ENCODE results near the gene CT47A1. TPM values are rescaled to one million over a fixed set of nuclear protein-coding genes. Genes with fewer than 3 reads are reported as not detected.
"Not testable (repeated sequence)": the region's sequence is repeated elsewhere in the genome, so short reads cannot be mapped to it uniquely, and the experiment has no call there.

CT47A1 gene
- not detected for total RNA-seq

- not testable (repeated sequence) for DNase-seq
These were observed at the start of gene CT47A1 for GRCh38 chrX:120985660-120986059. Gene CT47A1, minus strand, starts transcription at chrX:120985760. Its CDS starts 231 bp downstream, at chrX:120985529.

- no peak for DNase-seq
These were observed 47.0 kb upstream of the CT47A1 start for GRCh38 chrX:121032531-121032930.

DNA sequence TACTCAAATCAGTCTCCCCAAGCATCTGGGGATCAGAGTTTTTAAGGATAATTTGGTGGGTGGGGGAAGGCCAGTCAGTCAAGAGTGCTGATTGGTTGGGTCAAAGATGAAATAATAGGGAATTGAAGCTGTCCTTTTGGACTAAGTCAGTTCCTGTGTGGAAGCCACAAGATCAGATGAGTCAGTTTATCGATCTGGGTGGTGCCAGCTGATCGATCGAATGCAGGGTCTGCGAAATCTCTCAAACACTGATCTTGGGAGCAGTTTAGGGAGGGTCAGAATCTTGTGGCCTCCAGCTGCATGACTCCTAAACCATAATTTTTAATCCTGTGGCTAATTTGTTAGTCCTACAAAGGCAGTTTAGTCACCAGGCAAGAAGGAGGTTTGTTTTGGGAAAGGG, 44.5 kb upstream of the CT47A1 start:
- DNase-seq, result no peak

GRCh38 chrX:121028419-121028818, 42.9 kb upstream of the CT47A1 start:
- DNase-seq, result no peak

DNA sequence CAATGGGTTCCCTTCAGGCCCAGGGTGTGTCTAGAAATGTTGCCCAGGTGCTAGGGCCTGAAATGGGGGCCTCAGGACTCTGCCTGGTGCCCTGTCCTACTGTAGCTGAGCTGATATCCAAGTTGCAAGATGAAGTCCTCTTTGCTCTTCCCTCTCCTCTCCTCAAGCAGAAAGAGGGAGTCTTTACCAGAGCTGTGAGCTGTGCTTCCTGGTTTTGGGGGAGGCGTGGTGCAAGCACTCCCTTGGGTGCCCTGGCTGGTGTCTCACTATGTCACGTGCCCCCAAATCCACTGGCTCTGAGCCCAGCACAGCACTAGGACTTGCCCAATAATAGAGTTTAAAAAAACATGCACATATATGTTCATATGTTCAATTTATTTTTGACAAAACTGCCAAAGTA, 29.3 kb upstream of the CT47A1 start:
- DNase-seq, result no peak

DNA sequence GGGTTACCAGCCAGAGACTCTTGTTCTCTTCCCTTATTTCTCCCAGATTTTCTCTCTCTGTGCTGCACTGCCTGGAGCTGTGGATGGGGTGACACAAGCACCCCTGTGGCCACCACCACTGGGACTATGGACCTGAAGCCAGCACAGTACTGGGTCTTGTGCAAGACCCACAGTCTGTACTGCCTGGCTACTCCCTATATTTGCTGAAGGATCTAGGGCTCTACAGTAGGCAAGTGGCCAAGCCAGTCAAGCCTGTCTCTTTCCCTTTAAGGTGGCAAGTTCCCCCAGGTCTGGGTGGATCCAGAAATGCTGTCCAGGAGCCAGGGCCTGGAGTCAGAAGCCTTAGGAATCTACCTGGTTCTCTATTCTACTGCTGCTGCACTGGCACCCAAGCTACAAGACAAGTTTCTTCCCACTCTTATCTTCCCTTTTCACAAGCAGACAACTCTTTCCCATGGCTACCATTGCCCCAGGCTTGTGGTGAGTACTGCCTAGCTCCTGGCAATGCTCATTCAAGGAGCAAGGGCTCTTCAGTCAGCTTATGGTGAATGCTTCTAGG, 28.4 kb upstream of the CT47A1 start:
- no peak for DNase-seq

- DNase-seq, result no peak
These were observed 25.7 kb upstream of the CT47A1 start for GRCh38 chrX:121011254-121011653.

GRCh38 chrX:121010218-121010617, 24.7 kb upstream of the CT47A1 start:
- no peak for DNase-seq

DNA sequence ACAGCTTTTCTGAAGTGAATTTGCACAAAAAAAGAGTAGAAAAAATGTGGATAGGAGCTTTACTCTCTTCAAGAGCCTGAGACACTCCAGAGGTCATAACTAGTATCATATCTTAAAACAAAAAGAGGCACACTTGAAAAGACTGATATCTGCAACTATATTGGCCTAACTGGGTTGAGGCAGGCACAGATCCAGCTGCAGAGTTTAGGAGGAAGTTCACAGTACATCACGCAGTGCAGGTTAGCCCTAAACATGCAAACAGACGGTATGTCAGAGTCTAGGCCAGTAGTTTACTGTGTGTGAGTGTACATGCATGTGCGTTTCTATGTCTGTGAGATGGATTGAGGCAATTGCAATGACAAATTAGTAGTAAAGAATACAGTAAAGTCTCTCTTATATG, 24.2 kb upstream of the CT47A1 start:
- no peak for DNase-seq

DNA sequence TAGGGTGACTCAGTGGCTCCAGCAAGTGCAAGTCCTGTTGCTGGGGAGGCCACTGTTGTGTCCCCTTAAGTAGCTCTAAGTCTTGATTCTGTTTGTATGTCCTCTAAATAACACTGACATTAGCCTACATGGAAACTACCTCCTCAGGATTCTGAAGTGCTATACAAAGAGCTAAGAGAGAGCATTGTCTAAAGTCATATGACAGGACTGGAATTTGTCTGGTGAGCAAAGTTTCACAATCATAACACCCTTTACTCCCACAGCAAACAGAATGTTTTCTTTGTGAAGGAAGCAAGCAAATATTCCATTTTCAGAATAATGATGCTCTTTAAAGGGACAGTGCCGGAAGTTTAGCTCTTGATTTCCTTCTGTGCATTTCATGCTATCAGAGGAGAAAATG, 23.4 kb upstream of the CT47A1 start:
- DNase-seq, result no peak

GRCh38 chrX:121000589-121000988, 15.0 kb upstream of the CT47A1 start:
- DNase-seq, result peak; percentile 1

GRCh38 chrX:120999413-120999812, 13.9 kb upstream of the CT47A1 start:
- no peak for DNase-seq

DNA sequence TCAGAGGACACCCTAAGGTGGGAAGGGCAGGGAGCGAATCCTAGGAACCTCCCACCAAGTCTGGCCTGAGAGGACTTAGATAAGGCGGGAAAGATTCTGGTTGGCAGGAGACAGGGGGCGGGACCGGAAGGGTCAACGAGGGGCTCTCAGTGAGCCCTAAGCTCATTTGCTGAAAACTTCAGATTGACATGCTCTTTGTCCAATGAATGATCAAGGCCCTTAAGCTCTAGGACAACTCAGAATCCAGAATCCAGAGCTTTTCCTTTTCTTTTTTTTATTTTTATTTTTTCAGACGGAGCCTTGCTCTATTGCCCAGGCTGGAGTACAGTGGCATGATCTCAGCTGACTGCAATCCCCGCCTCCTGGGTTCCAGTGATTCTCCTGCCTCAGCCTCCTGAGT, 29.1 kb downstream of the CT47A1 start, which contains the start of gene CT47A7:
TSS of gene CT47A7 (minus strand) at position 101 of the 400 bp plus-strand sequence. CDS start 255 bp downstream, outside the sequence.
- not testable (repeated sequence) for DNase-seq

Small RNA genes within 50 kb of the gene (small RNA-seq; reads per million reads assigned to genes)
- gene AL670379.1 (ENCODE audit: low replicate concordance) (not detected), gene AL670379.10 (ENCODE audit: low replicate concordance) (not detected), gene AL670379.11 (ENCODE audit: low replicate concordance) (not detected), gene AL670379.12 (ENCODE audit: low replicate concordance) (not detected), gene AL670379.2 (ENCODE audit: low replicate concordance) (not detected), gene AL670379.3 (ENCODE audit: low replicate concordance) (not detected), gene AL670379.4 (ENCODE audit: low replicate concordance) (not detected), gene AL670379.5 (ENCODE audit: low replicate concordance) (not detected), gene AL670379.6 (ENCODE audit: low replicate concordance) (not detected), gene AL670379.7 (ENCODE audit: low replicate concordance) (not detected), gene AL670379.8 (ENCODE audit: low replicate concordance) (not detected), gene AL670379.9 (ENCODE audit: low replicate concordance) (not detected)

Other genes with a start within 250 kb of the CT47A1 start
- gene CT47B1, start 109.9 kb downstream of the CT47A1 start, total RNA-seq, result not detected
- not detected for gene CT47A11, start 48.6 kb downstream of the CT47A1 start, total RNA-seq
- gene CT47A10, start 43.7 kb downstream of the CT47A1 start, total RNA-seq, result not detected
- not detected for gene CT47A9, start 38.9 kb downstream of the CT47A1 start, total RNA-seq
- gene CT47A8, start 34.0 kb downstream of the CT47A1 start, total RNA-seq, result not detected
- gene CT47A7, start 29.2 kb downstream of the CT47A1 start, total RNA-seq, result not detected
- not detected for gene CT47A6, start 24.3 kb downstream of the CT47A1 start, total RNA-seq
- gene CT47A5, start 19.4 kb downstream of the CT47A1 start, total RNA-seq, result not detected
- not detected for gene CT47A4, start 14.6 kb downstream of the CT47A1 start, total RNA-seq
- gene CT47A3, start 9.7 kb downstream of the CT47A1 start, total RNA-seq, result not detected
- gene CT47A2, start 4.8 kb downstream of the CT47A1 start, total RNA-seq, result not detected
- gene GLUD2, start 61.9 kb upstream of the CT47A1 start, total RNA-seq, result 2.8 TPM

Measured in tongue (tissue), 3 donors.